Measurements from ENCODE around the gene RNFT2. TPM values are rescaled to one million over a fixed set of nuclear protein-coding genes. Genes with fewer than 3 reads are reported as not detected.

RNFT2 gene
- total RNA-seq, 1 experiment from 2014 or later = 34.9 TPM

- no peak overlapping the region for H3K9ac ChIP-seq (ENCODE audit: low read length)
- no peaks in the 10 kb centered on the region for H3K79me2 ChIP-seq (ENCODE audit: insufficient read depth, low read length)
- no peaks in the 10 kb centered on the region for H3K9me2 ChIP-seq (ENCODE audit: insufficient read depth)
- POLR2A ChIA-PET = no interaction called here
- intact Hi-C loops (cut with micrococcal nuclease) = no loop called here
- RAD21 ChIA-PET (ENCODE audit: low non-redundant PET in 1 of 2, low total read pairs in 2 of 2, uncharacterized antibody in 2 of 2, unreplicated experiment in 2 of 2) = no interaction called here
- H4K20me1 ChIP-seq (ENCODE audit: insufficient read depth) = no peaks in the 10 kb centered on the region
- ATAC-seq (no peak), DNase-seq (ENCODE audit: low read depth, low spot score) (no peak)
- H3K27ac ChIP-seq (ENCODE audit: low read depth, low read length) = no peak overlapping the region
- no peak overlapping the region for H3K4me3 ChIP-seq (replicated peaks in 1 of 2; ENCODE audit: low read depth in 1 of 2, low read length in 2 of 2)
- no TSS peak for BruUV-seq (replicated peaks)
- H3K27me3 ChIP-seq (ENCODE audit: insufficient read depth, low read length) = no peaks in the 10 kb centered on the region
- H3K9me3 ChIP-seq (ENCODE audit: control insufficient read depth in 1 of 2, insufficient read depth in 1 of 2, low read depth in 1 of 2, low read length in 2 of 2) = no peaks in the 10 kb centered on the region
- no peaks in the 10 kb centered on the region for H3K4me1 ChIP-seq (ENCODE audit: control insufficient read depth in 1 of 2, insufficient read depth in 2 of 2, low read length in 2 of 2)
- CTCF ChIA-PET = no interaction called here
- H2AFZ ChIP-seq (ENCODE audit: low read depth, low read length, poor library complexity, severe bottlenecking) = no peak overlapping the region
- TF ChIP-seq POLR2AphosphoS5 (IDR thresholded peaks at IDR 0.05; ENCODE audit: low read depth, low read length) (no peak), YY1 (IDR thresholded peaks at IDR 0.05; ENCODE audit: extremely low read depth, insufficient replicate concordance, low read depth, low read length) (no peak), CBX3 (IDR thresholded peaks at IDR 0.05; ENCODE audit: low read depth) (no peak), POLR2A (IDR thresholded peaks at IDR 0.05; ENCODE audit: borderline replicate concordance, extremely low read depth, insufficient read depth, insufficient read length) (no peak), CEBPB (IDR thresholded peaks at IDR 0.05; ENCODE audit: low read depth) (no peak), ZBTB33 (IDR thresholded peaks at IDR 0.05; ENCODE audit: extremely low read depth, insufficient replicate concordance, low read length) (no peak), EGR1 (IDR thresholded peaks at IDR 0.05; ENCODE audit: low read depth) (no peak), ZNF274 (IDR thresholded peaks at IDR 0.05; ENCODE audit: low read depth, low read length) (no peak), REST (IDR thresholded peaks at IDR 0.05; ENCODE audit: low read depth) (no peak)
- H3K36me3 ChIP-seq (ENCODE audit: control insufficient read depth in 1 of 2, insufficient read depth in 2 of 2, low read length in 2 of 2) = peaks cover 0 to 10% of the 10 kb centered on the region in 2 experiments; a peak in 2 of 4 replicates
- no peak overlapping the region for H3K4me2 ChIP-seq (ENCODE audit: low read length)
Observed at GRCh38 chr12:116835484-116835883, 97.4 kb downstream of the RNFT2 start.

All from HCT116 (cell line).